OCI-LY7 (cell line): ENCODE measurements around the gene RPS19.

Experiments
- CTCF ChIP-seq: fragments of 200-600 bp; sonication (generic); conservative IDR thresholded peaks from 2 replicates; pipeline ENCODE4 v1.5.1; 2014; ENCODE audit warnings: mild to moderate bottlenecking, antibody characterized with exemption, low read length, moderate library complexity, mixed read lengths
- EZH2phosphoT487 ChIP-seq: fragments of 200-600 bp; sonication (generic); IDR thresholded peaks from 2 replicates; pipeline ENCODE4 v1.6.1; 2018; ENCODE audit warnings: low read depth, borderline replicate concordance, mild to moderate bottlenecking, mixed run types, antibody characterized with exemption, low read length, moderate library complexity, mixed read lengths

- no peak for TF ChIP-seq CTCF
- TF ChIP-seq EZH2phosphoT487 = no peak
Measured at GRCh38 chr19:41903193-41903953, 43.3 kb downstream of the RPS19 start.
